Glomerular visceral epithelial cell (primary cell): ENCODE results near the gene NIPAL4.

Experiments
- DNase-seq: peaks from one replicate; pipeline ENCODE4 v3.0.0-alpha.2; 2016; ENCODE audit errors: extremely low spot score

The NIPAL4 gene

GRCh38 chr5:157485340-157485739 is 25.3 kb downstream of the NIPAL4 start:
- DNase-seq = no peak

DNA sequence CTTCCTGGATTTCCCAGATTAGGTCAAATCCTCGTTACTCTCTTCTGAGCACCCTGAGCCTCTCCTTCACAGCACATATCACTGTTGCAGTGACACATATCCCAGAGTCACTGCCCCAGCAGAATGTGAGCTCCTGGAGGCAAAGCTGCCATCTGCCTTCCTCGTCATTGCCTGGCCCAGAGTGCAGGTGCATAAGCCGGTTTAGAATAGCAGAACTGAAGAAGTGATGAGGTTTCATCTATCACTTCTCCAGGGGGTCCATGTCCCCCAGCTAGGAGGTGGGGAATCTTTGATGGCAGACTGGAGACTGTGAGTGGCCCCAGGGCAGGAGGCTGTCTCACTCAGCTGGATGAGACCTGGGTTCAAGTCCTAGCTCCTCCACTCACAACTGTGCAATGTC is 25.8 kb downstream of the NIPAL4 start:
- no peak for DNase-seq

GRCh38 chr5:157486221-157486681 is 26.2 kb downstream of the NIPAL4 start:
- DNase-seq = no peak

- DNase-seq = no peak
These were observed 26.8 kb downstream of the NIPAL4 start for GRCh38 chr5:157486861-157487260.

- no peak for DNase-seq
These were observed 27.3 kb downstream of the NIPAL4 start for GRCh38 chr5:157487358-157487757.

DNA sequence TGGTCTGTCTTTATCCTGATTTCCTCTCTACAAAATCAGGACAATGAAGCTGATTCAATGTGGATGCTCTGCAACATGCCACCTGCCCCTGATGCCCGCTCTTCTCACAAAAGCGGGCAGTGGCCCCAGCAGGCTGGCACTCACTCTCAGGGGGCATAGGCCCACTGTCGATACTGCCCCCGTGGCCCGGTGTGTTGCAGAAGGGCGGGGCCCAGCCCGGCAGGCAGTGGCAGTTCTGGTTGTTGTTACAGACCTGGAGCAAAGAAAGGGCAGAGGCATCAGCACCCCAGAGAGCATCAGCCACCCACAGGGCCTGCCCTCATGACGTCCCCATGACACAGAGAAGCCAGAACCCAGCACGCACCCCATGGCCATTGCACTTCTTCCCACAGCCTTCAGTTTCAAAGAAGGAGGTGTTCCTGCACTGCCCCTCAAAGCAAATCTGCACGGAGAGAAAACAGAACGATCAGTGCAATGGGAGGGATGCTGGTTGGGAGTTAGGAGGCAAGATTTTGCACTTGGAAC is 31.5 kb downstream of the NIPAL4 start:
- no peak for DNase-seq

DNA sequence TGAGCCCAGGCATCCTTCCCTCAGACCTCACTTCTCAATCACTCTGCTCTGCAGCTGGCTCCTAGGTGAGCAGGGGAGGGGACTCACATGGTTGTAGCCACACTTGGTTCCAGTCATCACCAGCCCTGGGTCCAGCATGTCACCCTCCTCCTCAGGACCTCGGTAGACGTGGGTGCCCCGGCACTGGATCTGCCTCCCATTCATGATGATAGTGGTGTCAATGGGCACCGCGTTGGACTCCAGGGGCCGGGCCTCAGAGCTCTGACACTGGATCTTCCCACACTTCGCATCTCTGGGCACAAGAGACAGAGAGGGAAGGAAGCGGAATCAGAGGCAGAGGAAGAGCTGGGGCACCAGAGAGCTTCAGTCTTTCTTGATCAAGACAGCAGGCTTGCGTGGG is 32.9 kb downstream of the NIPAL4 start:
- no peak for DNase-seq

DNA sequence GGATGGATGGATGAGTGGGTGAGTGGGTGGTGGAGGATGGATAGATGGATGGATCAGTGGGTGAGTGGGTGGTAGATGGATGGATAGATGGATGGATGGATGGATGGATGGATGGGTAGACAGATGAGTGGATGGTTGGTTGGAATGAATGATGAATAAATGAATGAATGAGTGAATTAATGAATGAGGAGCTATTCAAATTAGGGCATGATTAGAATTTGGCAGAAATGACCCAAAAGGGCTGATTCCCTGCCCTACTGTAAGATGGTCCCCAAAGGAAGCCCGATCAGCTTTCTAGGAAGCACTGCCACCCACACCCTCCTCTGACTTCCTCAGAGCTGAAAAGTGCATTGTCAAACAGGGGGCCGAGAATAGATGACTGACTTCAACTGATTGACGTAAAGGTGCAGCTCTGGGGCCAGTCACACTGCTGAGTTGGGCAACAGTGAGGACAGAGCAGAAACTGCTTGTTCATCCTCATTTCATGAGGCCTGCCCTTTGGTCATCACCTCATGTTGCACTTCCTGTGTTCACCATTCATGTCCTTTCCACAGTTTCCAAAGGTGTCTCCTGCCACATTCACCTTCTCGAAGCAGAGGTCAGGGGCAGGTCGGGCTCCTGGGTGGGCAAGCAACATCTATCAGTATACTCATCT is 34.3 kb downstream of the NIPAL4 start:
- DNase-seq = no peak

DNA sequence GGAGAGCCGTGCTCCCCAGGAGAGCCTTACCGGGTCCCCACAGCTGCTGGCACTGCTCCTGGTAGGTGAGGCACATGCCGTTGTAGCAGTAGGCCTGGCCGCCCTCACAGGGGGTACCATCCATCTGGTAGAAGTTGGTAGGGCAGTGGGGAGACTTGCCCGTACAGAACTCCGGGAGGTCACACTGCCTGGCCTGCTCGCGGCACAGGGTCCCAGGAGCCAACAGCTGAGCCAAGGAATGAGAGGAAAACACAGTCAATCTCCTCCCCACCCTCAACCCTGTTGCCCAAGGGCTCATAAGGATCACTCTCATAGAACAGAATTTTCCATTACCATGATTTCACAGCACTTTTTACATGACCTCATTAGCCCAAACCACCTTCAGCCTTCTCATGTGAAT is 36.9 kb downstream of the NIPAL4 start:
- no peak for DNase-seq

DNA sequence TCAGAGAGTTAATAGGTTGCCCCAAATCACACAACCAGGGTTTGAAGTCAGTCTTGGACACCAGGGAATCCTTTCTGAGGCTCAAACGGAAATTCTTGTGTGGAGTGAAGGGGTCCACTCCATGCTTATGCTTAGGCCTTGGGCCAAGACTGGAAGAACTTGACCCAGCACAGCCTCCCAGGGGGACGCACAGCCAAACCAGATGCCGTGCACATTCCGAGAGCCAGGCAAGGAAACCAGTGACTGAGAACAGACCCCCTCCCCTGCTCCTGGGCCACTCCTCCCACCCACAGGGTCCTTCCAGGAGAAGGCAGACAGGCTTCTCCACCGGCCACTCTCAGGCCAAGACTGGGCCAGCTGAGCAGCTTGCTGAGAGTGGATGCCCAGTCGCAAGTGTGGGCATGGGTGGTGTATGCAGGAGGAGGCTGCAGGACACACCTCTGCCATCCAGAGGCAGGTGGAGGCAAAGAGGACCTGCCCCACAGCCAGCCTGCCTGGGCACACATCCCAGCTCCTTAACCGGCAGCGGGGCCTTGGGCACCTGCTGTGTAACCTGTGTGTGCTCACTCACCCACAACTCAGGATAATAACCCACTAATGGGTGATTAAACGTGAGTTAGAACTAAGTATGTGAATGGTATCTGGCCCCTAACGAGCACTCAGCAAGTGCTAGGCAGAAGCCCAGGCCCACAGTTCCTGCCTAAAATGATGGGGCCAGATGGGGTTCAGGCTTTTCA is 38.0 kb downstream of the NIPAL4 start:
- DNase-seq = no peak

GRCh38 chr5:157502143-157502647 is 42.2 kb downstream of the NIPAL4 start:
- DNase-seq = peak; percentile 33

DNA sequence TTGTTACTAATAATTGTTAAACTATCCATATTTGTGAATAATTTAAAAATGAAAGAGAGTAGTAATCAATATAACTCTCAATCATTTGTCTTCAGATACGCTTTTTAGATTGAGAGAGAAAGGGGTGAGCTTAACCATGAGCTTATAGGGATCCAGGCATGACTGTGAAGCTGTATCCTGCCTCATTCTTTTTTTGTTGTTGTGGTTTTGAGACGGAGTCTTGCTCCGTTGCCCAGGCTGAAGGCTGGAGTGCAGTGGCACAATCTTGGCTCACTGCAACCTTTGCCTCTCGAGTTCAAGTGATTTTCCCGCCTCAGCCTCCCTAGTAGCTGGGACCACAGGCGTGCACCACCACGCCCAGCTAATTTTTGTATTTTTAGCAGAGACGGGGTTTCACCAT is 44.0 kb downstream of the NIPAL4 start:
- no peak for DNase-seq

- DNase-seq = no peak
These were observed 45.5 kb downstream of the NIPAL4 start for GRCh38 chr5:157505496-157505895.

DNA sequence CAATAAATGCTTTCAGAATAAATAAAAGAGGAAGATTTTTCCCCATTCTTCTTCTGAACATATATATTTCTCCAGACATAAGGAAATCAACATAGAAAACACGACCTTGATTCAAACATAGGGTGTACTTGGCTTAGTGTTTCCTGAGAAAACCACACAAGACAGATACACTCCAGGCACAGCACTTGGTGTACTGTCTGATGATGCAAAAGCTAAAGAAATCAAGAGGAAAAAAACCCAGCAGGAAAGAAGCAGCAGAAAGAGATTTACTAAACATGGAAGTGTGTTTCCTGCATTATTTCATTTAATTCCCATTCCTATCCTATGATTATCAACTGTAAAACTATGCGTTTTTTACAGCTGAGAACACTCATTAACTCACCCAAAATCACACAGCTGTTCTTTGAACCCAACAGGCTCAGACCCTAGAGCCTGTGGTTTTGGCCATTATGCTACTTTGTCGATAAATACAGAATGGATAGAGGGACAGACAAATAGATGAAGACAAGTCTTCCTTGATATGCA is 46.1 kb downstream of the NIPAL4 start:
- DNase-seq = no peak

DNA sequence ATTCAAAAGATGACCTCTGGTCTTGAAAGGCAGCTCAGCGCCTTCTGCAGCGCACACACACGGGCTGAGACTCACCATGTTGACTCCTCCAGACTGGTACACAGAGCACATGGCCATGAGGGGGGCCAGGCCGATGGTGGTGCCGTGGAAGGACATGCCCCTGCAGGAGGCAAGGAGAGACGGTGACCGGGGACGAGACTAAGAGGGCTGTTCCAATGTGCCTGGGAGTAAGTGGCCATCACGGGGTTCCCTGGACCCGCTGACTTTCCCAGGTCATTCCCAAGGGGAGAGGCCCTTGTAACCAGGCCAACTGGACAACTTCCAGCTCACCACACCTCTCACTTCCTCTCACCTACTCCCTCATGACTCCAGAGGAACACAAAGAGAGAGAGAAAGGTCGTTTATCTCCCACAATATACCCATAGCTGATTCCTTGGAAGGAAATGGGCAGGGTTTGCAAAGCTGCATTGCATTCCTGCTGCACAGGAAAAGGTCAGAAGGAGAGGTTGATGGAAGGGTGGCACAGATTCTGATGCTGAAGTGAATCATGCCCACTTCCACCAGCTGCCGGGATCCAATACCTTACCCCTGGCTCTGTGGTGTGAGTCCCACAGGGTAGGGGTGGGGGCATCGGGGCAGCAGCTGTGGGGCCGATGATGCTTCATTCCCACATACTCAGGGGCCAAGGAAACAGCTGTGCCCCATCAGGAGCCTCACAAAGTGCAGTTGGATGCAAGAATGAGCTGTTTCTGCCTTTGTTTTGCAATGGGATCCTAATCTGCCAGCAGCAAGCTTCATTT is 47.2 kb downstream of the NIPAL4 start:
- peak; percentile 53 for DNase-seq

DNA sequence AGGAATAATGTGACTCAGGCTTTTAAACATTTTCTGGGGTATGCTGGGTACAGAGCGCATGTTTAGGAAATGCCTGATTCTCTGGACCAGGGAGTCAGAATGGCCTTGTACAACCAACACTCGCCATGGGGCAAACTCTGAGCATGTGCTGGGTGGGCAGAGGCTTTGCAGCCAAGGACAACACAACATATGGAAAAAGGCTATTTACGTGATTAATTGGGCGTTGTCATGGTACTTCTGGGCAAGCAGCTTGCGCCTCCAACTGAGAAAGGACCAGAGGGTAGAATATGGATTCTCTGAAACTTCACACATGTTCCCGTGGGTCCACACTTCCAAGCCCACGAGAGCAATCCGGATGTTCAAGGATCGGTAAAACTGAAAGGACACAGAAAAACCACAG is 49.1 kb downstream of the NIPAL4 start:
- no peak for DNase-seq

DNA sequence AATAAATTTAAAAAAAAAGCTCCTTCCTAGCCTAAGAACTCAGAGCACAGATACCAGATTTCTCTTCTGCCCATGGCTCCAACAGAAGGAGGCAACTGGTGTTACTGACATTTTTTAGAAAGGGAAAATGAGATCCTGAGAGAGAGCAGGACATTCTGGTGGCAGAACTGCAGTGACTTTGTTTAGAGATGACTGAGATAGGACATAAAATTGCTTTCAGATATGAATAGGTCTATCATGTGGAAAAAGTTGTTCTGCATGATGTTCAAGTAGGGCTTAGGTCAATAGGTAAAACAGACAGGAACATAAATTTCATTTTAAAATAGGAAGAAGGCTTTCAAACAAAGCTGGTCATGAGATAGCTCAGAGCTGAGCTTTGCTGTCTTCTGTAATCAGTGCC is 49.6 kb downstream of the NIPAL4 start:
- DNase-seq = no peak

GRCh38 chr5:157510682-157511081 is 50.7 kb downstream of the NIPAL4 start:
- DNase-seq = no peak

- peak; percentile 93 for DNase-seq
These were observed 51.9 kb downstream of the NIPAL4 start for GRCh38 chr5:157511651-157512644.

GRCh38 chr5:157513182-157513581 is 53.2 kb downstream of the NIPAL4 start:
- DNase-seq = no peak

DNA sequence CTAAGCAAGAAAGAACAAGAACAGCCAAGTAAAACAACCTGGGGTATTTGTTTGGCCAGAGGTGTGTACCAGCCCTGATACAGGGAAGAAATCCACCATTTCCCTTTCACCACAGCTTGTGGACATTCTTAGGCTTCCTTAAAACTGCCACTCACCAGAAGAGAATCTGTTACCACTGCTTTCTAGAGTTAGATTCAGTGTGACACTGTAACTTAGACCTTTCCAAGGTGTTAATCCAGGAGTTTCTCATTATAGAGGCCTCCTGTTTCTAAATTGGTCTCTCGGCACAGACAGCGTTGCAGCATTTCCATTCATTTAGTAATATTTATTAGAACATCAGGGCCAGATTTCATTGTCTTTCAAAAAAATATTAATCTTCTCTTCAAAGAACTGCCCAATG is 55.0 kb downstream of the NIPAL4 start:
- DNase-seq = no peak
